IPS-20b (cell line): ENCODE measurements around the gene LMTK3.

ENCODE experiments used
- H3K27ac ChIP-seq: one replicate; pipeline ENCODE4 v1.5.1; 2013; ENCODE audit warnings: low read length
- H3K27me3 ChIP-seq: 2 replicates; pipeline ENCODE4 v1.6.1; 2013; ENCODE audit warnings: mild to moderate bottlenecking, low read length, inconsistent platforms; ENCODE audit not compliant: insufficient read depth
- H3K36me3 ChIP-seq: 2 replicates; pipeline ENCODE4 v1.6.1; 2013; ENCODE audit warnings: low read depth, mild to moderate bottlenecking, inconsistent platforms, low read length, moderate library complexity; ENCODE audit not compliant: insufficient read depth
- H3K4me1 ChIP-seq: 2 replicates; pipeline ENCODE4 v1.6.1; 2013; ENCODE audit warnings: mild to moderate bottlenecking, control low read depth, inconsistent platforms, low read length, moderate library complexity; ENCODE audit not compliant: insufficient read depth
- H3K4me3 ChIP-seq: 2 replicates; pipeline ENCODE4 v1.5.1; 2013; ENCODE audit warnings: mild to moderate bottlenecking, low read length, inconsistent platforms
- H3K9ac ChIP-seq: 2 replicates; pipeline ENCODE4 v1.6.1; 2013; ENCODE audit warnings: low read depth, mild to moderate bottlenecking, inconsistent platforms, low read length, moderate library complexity
- H3K9me3 ChIP-seq: 2 replicates; pipeline ENCODE4 v1.6.1; 2013; ENCODE audit warnings: mild to moderate bottlenecking, low read depth, low read length, inconsistent platforms; ENCODE audit not compliant: insufficient read depth

LMTK3 gene

GRCh38 chr19:48500830-48501493 is 10.7 kb downstream of the LMTK3 start:
- Histone ChIP-seq H3K27me3 (no peaks in the 10 kb centered on the region), H3K27ac (no peak overlapping the region), H3K9me3 (no peaks in the 10 kb centered on the region), H3K4me3 (peak overlapping the region; percentile 70), H3K9ac (peak overlapping the region; percentile 57; the same call in 1 of the 2 replicates), H3K4me1 (peaks cover 5% of the 10 kb centered on the region; the same call in 1 of the 2 replicates), H3K36me3 (no peaks in the 10 kb centered on the region)

- H3K27ac ChIP-seq = no peak overlapping the region
- H3K9ac ChIP-seq = no peak overlapping the region
- peaks cover 5% of the 10 kb centered on the region; the same call in 1 of the 2 replicates for H3K4me1 ChIP-seq
- H3K4me3 ChIP-seq = no peak overlapping the region
- H3K27me3 ChIP-seq = peaks cover 4% of the 10 kb centered on the region
- no peaks in the 10 kb centered on the region for H3K9me3 ChIP-seq
- no peaks in the 10 kb centered on the region for H3K36me3 ChIP-seq
Observed at GRCh38 chr19:48499316-48500090, 12.1 kb downstream of the LMTK3 start.

GRCh38 chr19:48498595-48499311 is 12.9 kb downstream of the LMTK3 start:
- Histone ChIP-seq H3K27ac (no peak overlapping the region), H3K27me3 (peaks cover 10% of the 10 kb centered on the region), H3K4me1 (peaks cover 5% of the 10 kb centered on the region; the same call in 1 of the 2 replicates), H3K4me3 (no peak overlapping the region), H3K36me3 (no peaks in the 10 kb centered on the region), H3K9me3 (no peaks in the 10 kb centered on the region), H3K9ac (no peak overlapping the region)

- no peaks in the 10 kb centered on the region for H3K9me3 ChIP-seq
- no peak overlapping the region for H3K4me3 ChIP-seq
- H3K36me3 ChIP-seq = no peaks in the 10 kb centered on the region
- H3K4me1 ChIP-seq = peaks cover 5% of the 10 kb centered on the region; the same call in 1 of the 2 replicates
- no peak overlapping the region for H3K27ac ChIP-seq
- peaks cover 10% of the 10 kb centered on the region for H3K27me3 ChIP-seq
- H3K9ac ChIP-seq = no peak overlapping the region
Observed at GRCh38 chr19:48497728-48498594, 13.7 kb downstream of the LMTK3 start.

GRCh38 chr19:48496959-48497727 is 14.5 kb downstream of the LMTK3 start:
- no peaks in the 10 kb centered on the region for H3K36me3 ChIP-seq
- peaks cover 8% of the 10 kb centered on the region; the same call in 1 of the 2 replicates for H3K4me1 ChIP-seq
- peaks cover 10% of the 10 kb centered on the region for H3K27me3 ChIP-seq
- H3K9ac ChIP-seq = no peak overlapping the region
- no peaks in the 10 kb centered on the region for H3K9me3 ChIP-seq
- no peak overlapping the region for H3K27ac ChIP-seq
- no peak overlapping the region for H3K4me3 ChIP-seq

GRCh38 chr19:48495396-48495795 is 16.2 kb downstream of the LMTK3 start:
- no peak overlapping the region for H3K27ac ChIP-seq
- H3K9me3 ChIP-seq = no peaks in the 10 kb centered on the region
- peaks cover 15% of the 10 kb centered on the region for H3K27me3 ChIP-seq
- no peaks in the 10 kb centered on the region for H3K36me3 ChIP-seq
- no peak overlapping the region for H3K9ac ChIP-seq
- peaks cover 10% of the 10 kb centered on the region; the same call in 1 of the 2 replicates for H3K4me1 ChIP-seq
- H3K4me3 ChIP-seq = no peak overlapping the region

- Histone ChIP-seq H3K9me3 (no peaks in the 10 kb centered on the region), H3K4me1 (peaks cover 12% of the 10 kb centered on the region; the same call in 1 of the 2 replicates), H3K27me3 (peaks cover 22% of the 10 kb centered on the region), H3K4me3 (peak overlapping the region; percentile 69), H3K27ac (no peak overlapping the region), H3K36me3 (no peaks in the 10 kb centered on the region), H3K9ac (no peak overlapping the region; the same call in 1 of the 2 replicates)
Observed at GRCh38 chr19:48493718-48494401, 17.8 kb downstream of the LMTK3 start.

GRCh38 chr19:48492925-48493717 is 18.5 kb downstream of the LMTK3 start:
- H3K9ac ChIP-seq = peak overlapping the region; percentile 54; the same call in 1 of the 2 replicates
- H3K4me1 ChIP-seq = peaks cover 12% of the 10 kb centered on the region; the same call in 1 of the 2 replicates
- peaks cover 22% of the 10 kb centered on the region for H3K27me3 ChIP-seq
- H3K4me3 ChIP-seq = peak overlapping the region; percentile 69
- no peak overlapping the region for H3K27ac ChIP-seq
- H3K36me3 ChIP-seq = no peaks in the 10 kb centered on the region
- H3K9me3 ChIP-seq = no peaks in the 10 kb centered on the region

- peak overlapping the region; percentile 79; the same call in 1 of the 2 replicates for H3K4me3 ChIP-seq
- no peaks in the 10 kb centered on the region for H3K36me3 ChIP-seq
- no peak overlapping the region for H3K27ac ChIP-seq
- peaks cover 12% of the 10 kb centered on the region; the same call in 1 of the 2 replicates for H3K4me1 ChIP-seq
- H3K9me3 ChIP-seq = no peaks in the 10 kb centered on the region
- peaks cover 27% of the 10 kb centered on the region for H3K27me3 ChIP-seq
- H3K9ac ChIP-seq = peak overlapping the region; percentile 74; the same call in 1 of the 2 replicates
Observed at GRCh38 chr19:48491793-48492123, 19.9 kb downstream of the LMTK3 start.
